ENCODE results near the gene RAB14. TPM values are rescaled to one million over a fixed set of nuclear protein-coding genes. Genes with fewer than 3 reads are reported as not detected.

Gene RAB14
- total RNA-seq, 1 experiment from 2014 or later, result 63.1 TPM

- Histone ChIP-seq H3K4me3 (replicated peaks in 1 of 2; ENCODE audit: low read depth in 1 of 2, low read length in 2 of 2) (no peak overlapping the region), H3K27ac (ENCODE audit: low read depth, low read length) (no peak overlapping the region), H3K9me2 (ENCODE audit: insufficient read depth) (no peaks in the 10 kb centered on the region), H4K20me1 (ENCODE audit: insufficient read depth) (peaks cover 14% of the 10 kb centered on the region; the same call in 1 of the 2 replicates), H3K4me1 (ENCODE audit: control insufficient read depth in 1 of 2, insufficient read depth in 2 of 2, low read length in 2 of 2) (peaks cover 10 to 17% of the 10 kb centered on the region in 2 experiments; a peak in 3 of 4 replicates), H3K4me2 (ENCODE audit: low read length) (no peak overlapping the region), H3K36me3 (ENCODE audit: control insufficient read depth in 1 of 2, insufficient read depth in 2 of 2, low read length in 2 of 2) (no peaks in the 10 kb centered on the region), H3K9ac (ENCODE audit: low read length) (no peak overlapping the region), H3K27me3 (ENCODE audit: insufficient read depth, low read length) (no peaks in the 10 kb centered on the region), H2AFZ (ENCODE audit: low read depth, low read length, poor library complexity, severe bottlenecking) (no peak overlapping the region), H3K9me3 (ENCODE audit: control insufficient read depth in 1 of 2, insufficient read depth in 1 of 2, low read depth in 1 of 2, low read length in 2 of 2) (no peaks in the 10 kb centered on the region), H3K79me2 (ENCODE audit: insufficient read depth, low read length) (peaks cover 25% of the 10 kb centered on the region)
- CTCF ChIA-PET, result interaction anchor here (0.8 kb wide), 1 partner anchor 9 kb away, joined by 3 read pairs; no protein-coding TSS in a partner anchor
- RAD21 ChIA-PET (ENCODE audit: low non-redundant PET in 1 of 2, low total read pairs in 2 of 2, uncharacterized antibody in 2 of 2, unreplicated experiment in 2 of 2), result no interaction called here
- no peak for ATAC-seq
- no TSS peak for BruUV-seq (replicated peaks)
- POLR2A ChIA-PET, result no interaction called here
- intact Hi-C loops (cut with micrococcal nuclease), result no loop called here
- no peak for DNase-seq (ENCODE audit: low read depth, low spot score)
- TF ChIP-seq MAX (IDR thresholded peaks at IDR 0.05), result no peak
- TF ChIP-seq FOSL1 (IDR thresholded peaks at IDR 0.05; ENCODE audit: low read depth), result no peak
- no peak for TF ChIP-seq RAD21 (IDR thresholded peaks at IDR 0.05; ENCODE audit: low read depth)
- TF ChIP-seq EZH2 (IDR thresholded peaks at IDR 0.05), result no peak
- TF ChIP-seq, protein P1, sequence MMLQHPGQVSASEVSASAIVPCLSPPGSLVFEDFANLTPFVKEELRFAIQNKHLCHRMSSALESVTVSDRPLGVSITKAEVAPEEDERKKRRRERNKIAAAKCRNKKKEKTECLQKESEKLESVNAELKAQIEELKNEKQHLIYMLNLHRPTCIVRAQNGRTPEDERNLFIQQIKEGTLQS (IDR thresholded peaks at IDR 0.05), result no peak
- no peak for TF ChIP-seq EZH2phosphoT487 (IDR thresholded peaks at IDR 0.05; ENCODE audit: borderline replicate concordance)
- no peak for TF ChIP-seq SRF (IDR thresholded peaks at IDR 0.05; ENCODE audit: low read depth)
- TF ChIP-seq ZNF274 (IDR thresholded peaks at IDR 0.05; ENCODE audit: low read depth, low read length), result no peak
- no peak for TF ChIP-seq POLR2AphosphoS5 (IDR thresholded peaks at IDR 0.05; ENCODE audit: low read depth, low read length)
Observed at GRCh38 chr9:121204121-121204520, 2.5 kb upstream of the RAB14 start.

Data from HCT116 (cell line).